Measurements from ENCODE around the gene HOXA7.

HOXA7 gene

DNA sequence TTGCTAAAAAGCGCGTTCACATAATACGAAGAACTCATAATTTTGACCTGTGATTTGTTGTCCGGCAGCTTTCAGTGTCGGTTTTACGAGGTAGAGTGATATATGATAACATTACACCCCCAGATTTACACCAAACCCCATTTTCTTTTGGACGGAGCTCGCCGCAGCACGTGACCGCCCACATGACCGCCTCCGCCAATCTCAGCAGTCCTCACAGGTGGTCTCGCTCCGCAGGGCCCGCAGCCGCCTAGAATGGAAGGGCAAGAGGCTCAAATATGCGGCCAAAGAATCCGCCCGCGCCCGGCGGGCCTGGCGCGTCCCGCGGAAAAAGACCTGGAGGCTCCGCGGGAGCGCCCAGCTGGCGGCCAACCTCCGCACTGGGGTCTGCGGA is at the start of gene HOXA7:
Gene HOXA7 (minus strand): TSS at position 168 of the 391 bp plus-strand sequence. CDS start 130 bp downstream, at position 38.
- in situ Hi-C loops (cut with MboI; ENCODE audit: low sequenced_read_pairs): no loop called here

DNA sequence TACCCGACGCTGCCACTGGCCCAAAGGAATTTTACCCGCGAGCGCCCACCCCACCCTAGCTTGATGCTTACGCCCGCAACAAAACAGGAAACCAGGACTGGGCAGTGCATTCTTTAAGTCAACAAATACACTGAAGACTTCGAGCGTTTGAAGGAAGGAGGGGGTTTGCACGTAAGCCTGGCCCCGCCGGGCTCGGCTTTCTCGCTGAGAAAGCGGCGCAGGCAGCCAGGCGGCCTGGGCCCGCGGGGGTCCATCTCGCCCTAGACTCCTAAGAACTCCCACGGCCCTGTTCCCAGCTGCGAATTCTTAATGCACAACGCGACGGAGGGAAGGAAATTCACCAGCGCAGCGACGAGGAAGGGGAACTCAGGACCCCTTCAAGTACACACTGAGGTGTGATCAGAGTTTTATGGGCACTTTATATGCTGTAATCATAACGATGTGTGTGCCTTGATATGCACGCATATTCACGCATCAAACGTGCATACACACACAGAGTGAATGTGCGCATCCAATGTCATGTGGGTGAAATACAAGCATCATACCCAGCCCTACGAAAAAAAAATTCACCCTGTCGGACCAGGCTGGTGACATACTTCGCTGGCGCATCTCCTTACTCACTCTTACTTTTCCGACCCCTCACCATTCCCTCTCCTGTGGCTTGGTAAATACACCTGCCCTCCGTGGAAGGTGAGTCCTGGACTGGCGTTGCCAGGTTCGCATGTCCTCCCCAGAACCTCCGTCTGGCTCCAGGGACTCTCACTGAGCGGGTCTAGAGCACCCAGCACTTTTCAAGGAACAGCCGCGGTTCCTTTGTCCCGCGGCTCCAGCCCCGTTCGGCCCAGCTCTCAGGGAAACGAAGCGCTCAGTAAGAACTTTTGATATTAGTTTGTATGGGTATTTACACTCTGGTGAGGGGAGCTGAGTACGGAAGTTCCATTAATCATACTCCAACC is 49.1 kb upstream of the HOXA7 start:
- in situ Hi-C loops (cut with MboI; ENCODE audit: low sequenced_read_pairs): loop anchor here (10.0 kb wide), 1 partner anchor 369 kb away; no protein-coding TSS in a partner anchor

DNA sequence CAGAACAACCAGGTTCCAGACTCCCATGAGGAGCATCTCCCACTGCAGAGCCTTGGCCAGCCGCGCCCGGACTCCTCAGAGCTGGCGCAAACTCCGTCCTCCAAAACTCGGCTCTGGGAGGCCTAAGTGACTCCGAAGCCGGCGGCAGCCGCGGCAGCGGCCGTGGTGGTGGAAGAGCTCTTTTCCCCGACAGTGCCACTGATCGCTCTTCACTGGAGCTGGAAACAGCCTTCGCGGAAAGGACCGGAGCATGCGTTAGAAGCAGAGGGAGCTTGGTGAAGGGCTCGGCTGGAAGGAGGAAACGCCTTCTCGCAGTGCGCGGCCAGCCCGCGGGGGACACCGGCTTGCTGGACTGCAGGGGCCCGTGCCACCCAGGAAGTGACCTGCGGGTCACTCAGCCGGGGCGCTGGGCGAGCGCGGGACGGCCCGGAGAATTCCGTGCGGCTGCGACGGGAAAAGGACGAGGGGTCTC is 48.4 kb upstream of the HOXA7 start:
- in situ Hi-C loops (cut with MboI; ENCODE audit: low sequenced_read_pairs): loop anchor here (10.0 kb wide), 1 partner anchor 370 kb away; no protein-coding TSS in a partner anchor

DNA sequence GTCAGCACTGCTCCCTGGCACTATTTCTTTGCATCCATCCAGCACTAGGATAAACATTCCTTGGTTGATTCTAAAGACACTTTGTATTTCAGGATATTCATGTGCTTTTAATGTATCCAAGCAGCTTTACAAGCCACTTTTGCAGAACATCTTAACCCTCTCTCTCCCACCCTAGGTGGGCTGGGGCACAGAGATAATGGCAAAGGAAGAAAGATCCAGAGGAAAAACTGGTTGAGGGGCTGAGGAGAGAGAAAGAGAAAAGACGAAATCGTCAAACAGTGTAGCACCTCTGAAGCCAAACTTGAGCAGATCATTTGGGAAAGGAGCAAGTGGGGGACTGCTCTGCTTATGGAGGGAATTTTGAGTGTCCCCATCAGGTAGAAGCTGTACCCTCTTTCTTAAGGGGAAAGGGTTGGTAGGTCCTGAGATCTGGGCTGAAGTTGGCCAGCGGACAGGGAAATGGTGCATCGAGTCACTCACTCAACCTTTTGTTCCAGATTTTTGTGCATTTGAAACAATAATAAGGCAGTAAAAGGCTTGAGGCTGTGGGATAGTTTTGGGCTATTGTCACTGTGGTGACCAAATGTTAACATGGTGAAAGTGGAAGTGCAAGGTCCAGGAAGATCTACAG is 47.6 kb upstream of the HOXA7 start:
- in situ Hi-C loops (cut with MboI; ENCODE audit: low sequenced_read_pairs): loop anchor here (10.0 kb wide), 1 partner anchor 371 kb away; no protein-coding TSS in a partner anchor

GRCh38 chr7:27203365-27203953 is 47.0 kb upstream of the HOXA7 start:
- in situ Hi-C loops (cut with MboI; ENCODE audit: low sequenced_read_pairs): loop anchor here (10.0 kb wide), 1 partner anchor 371 kb away; no protein-coding TSS in a partner anchor

DNA sequence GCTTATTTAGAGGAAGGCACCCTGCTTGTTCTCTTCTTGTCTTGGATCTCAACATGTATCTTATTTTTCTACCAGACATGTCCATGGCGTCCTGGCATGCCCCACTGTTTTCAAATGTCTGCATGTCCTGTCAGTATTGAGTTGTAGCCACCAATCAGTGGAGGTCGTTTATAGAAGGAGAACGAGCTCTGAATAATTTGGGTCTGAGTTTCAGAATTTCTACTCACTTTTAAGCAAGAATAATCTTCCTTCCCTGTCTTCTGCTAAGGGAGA is 46.3 kb upstream of the HOXA7 start:
- in situ Hi-C loops (cut with MboI; ENCODE audit: low sequenced_read_pairs): loop anchor here (10.0 kb wide), 1 partner anchor 372 kb away; no protein-coding TSS in a partner anchor

DNA sequence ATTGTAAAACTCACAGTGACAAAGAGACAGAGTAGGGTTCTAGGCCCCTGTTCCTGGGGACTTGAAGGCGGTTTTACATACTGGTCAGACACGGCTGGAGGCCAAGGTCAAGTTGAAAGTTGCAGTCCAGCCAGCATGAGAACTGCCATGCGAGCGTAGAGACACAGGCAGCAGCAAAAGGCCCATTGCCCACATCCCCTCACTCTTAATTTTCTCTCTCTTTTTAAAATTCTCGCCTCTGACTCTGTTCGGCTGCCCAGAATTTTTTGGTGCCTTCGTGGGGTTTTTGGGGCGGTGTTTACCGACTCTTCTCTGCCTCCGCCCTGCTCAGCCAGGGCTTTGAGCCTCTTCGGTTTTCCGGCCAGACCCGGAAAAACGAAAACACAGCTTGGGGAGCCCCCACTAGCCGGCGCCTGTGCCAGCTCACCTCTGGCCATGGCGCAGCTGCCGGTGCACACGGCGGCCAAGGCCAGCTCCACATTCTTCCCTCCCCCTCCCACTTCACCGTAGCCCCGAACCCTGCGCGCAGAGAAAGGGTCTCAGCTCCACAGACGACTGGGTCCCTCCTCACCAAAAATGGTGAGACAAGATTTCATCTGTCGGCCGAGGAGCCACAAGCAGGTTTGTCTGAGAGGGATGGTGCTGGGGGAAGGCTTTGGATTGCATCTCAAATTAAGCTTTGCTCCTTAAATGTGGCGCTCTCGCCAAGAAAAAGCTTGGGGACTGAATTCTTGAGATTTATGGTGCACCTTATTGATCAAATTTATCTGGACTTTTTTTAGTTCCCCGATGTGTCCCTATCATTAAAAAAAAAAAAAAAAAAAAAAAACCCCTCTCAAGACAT is 45.8 kb upstream of the HOXA7 start:
- in situ Hi-C loops (cut with MboI; ENCODE audit: low sequenced_read_pairs): loop anchor here (10.0 kb wide), 1 partner anchor 373 kb away; no protein-coding TSS in a partner anchor

- in situ Hi-C loops (cut with MboI; ENCODE audit: low sequenced_read_pairs): loop anchor here (10.0 kb wide), 1 partner anchor 373 kb away; no protein-coding TSS in a partner anchor
Observed at GRCh38 chr7:27201580-27202017, 45.1 kb upstream of the HOXA7 start.

DNA sequence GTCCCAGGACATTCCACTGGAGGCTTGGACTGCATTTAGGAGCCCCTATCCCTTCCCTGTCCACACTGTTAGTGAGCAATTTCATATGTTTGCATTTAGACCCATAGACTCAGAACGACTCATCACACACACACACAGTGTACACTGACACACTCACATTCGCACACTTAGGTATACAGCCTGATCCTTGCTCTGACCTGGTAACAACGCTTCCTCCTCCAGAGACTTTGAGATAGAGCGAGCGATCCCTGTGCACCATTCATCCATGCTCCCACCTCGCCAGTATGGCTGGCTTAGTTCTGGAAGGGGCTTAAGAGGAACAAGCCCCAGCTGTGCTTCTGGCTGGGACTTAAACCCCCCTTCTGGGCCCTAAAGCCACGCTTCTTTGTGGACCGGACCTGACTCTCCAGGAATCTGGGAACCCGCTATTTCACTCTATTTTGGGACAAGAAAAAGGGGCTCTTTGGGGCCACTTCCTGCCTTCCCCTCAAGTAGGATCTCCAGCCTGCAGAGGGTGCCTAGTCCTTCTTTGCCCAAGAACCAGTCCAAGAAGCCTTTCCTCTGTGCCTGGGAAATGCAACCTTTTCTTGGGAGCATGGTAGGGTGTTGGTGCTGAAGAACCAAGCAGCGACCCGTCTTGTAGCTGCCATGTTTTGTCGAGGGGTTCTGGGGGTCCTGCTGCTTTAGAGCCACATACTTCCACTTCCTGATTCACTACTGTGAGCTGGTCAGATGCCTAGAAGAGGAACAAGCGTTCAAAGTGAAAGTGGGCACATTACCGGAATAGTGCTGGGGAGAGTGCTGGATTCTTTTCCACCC is 44.5 kb upstream of the HOXA7 start:
- in situ Hi-C loops (cut with MboI; ENCODE audit: low sequenced_read_pairs): loop anchor here (10.0 kb wide), 1 partner anchor 374 kb away; no protein-coding TSS in a partner anchor

- in situ Hi-C loops (cut with MboI; ENCODE audit: low sequenced_read_pairs): loop anchor here (10.0 to 25.0 kb wide), 2 partner anchors 375 to 838 kb away; no protein-coding TSS in a partner anchor
Observed at GRCh38 chr7:27199849-27200760, 43.6 kb upstream of the HOXA7 start, which contains the start of gene HOXA13. TSS of gene HOXA13 (minus strand) at chr7:27200091. CDS start at chr7:27200077, 14 bp downstream.

- in situ Hi-C loops (cut with MboI; ENCODE audit: low sequenced_read_pairs): loop anchor here (25.0 kb wide), 1 partner anchor 837 kb away; no protein-coding TSS in a partner anchor
Observed at GRCh38 chr7:27198871-27199801, 42.7 kb upstream of the HOXA7 start.

DNA sequence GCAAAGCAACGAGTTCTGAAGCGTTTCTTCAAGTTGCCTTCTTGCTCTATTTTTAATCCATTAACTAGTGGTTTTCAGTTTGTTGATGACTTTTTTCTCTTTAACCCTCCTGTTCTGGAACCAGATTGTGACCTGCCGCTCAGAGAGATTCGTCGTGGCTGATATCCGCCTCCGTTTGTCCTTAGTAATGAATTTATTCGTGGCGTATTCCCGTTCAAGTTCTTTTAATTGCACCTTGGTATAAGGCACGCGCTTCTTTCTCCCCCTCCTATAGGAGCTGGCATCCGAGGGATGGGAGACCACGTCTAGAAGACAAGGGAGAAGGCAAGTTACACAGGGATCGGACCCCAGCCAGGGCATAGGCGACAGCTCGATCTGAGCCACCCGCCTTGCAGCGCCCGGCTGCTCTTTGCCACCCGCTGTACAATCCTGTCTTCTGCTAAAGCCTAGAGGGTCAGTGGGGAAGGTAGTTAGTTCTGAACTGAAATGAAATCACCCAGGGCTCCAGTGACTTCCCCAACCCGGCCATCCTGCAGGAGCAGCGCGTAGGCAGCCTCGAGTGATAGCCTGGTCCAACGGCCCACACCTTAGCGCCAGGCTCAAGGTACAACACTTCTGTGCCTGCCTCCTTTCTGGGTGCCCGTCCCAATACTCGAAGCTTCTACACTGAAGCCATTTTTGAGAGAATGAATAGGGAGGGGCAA is 41.8 kb upstream of the HOXA7 start:
- in situ Hi-C loops (cut with MboI; ENCODE audit: low sequenced_read_pairs): loop anchor here (25.0 kb wide), 1 partner anchor 836 kb away; no protein-coding TSS in a partner anchor

- in situ Hi-C loops (cut with MboI; ENCODE audit: low sequenced_read_pairs): loop anchor here (25.0 kb wide), 1 partner anchor 835 kb away; no protein-coding TSS in a partner anchor
Observed at GRCh38 chr7:27197137-27198042, 40.9 kb upstream of the HOXA7 start.

DNA sequence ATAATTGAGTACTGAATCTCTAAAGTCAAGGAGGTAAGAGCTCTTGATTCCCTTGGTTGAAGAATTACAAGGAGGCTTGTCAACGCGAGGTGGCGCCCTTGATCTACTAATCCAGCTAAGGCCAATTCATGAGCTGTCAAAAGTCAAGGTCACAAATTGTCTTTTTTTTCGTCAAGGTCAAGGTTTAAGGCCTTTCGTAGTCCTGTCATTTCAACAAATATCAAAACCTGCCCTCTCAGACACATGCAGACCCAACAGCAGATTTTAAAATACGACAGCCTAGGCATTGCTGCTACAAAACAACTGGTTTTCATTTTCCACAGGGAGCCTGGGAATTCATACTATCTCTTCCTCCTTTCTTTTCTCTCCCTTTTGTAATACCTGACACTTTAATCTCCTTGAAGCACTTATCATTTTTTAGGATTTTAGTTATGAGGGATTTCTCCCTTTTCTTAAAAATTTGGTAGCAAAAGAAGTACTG is 39.9 kb upstream of the HOXA7 start:
- in situ Hi-C loops (cut with MboI; ENCODE audit: low sequenced_read_pairs): loop anchor here (25.0 kb wide), 1 partner anchor 834 kb away; no protein-coding TSS in a partner anchor
